ENCODE data around the gene FBXL16. TPM values are rescaled to one million over a fixed set of nuclear protein-coding genes. Genes with fewer than 3 reads are reported as not detected.
"Not testable (repeated sequence)": the region's sequence is repeated elsewhere in the genome, so short reads cannot be mapped to it uniquely, and the experiment has no call there.

Gene FBXL16
- total RNA-seq, 1 experiment from 2014 or later = 1.0 TPM

- DNase-seq (ENCODE audit: low spot score) = no peak
Observed at GRCh38 chr16:692356-693108, 13.1 kb downstream of the FBXL16 start.

DNA sequence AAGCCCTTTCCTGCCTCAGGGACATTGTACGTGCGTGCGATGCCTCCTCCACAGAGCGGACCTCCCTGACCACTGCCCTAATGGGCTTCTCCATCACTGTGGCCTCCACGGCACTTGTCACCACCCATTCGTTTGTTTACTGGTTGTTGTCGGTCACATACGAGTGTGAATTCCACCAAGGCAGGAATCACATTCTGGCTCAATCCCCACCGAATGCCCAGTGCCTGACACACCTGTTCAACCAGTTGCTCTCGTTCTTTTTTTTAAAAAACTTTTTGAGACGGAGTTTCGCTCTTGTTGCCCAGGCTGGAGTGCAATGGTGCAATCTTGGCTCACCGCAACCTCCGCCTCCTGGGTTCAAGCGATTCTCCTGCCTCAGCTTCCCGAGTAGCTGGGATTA lies 14.4 kb downstream of the FBXL16 start:
- not testable (repeated sequence) for DNase-seq (ENCODE audit: low spot score)

GRCh38 chr16:689175-689897 lies 16.3 kb downstream of the FBXL16 start:
- no peak for DNase-seq (ENCODE audit: low spot score)

DNA sequence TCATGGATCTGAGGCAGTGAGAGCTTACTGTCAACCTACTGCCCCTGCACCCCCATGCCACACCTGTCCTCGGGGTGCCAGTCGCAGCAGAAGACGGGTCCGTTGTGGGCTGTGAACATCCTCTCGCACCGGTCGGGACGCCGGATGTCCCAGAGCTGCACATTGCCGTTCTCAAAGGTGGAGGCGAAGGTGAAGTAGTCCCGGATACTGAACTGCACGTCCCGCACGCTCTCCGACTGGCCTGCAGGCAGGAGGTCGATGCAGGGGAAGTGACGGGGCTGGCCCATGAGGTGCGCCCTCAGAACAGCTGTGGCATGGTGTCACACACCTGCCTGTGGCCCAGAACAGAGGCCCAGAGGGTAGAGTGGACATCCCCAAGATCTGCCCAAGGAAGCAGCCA lies 18.1 kb downstream of the FBXL16 start:
- no peak for DNase-seq (ENCODE audit: low spot score)

GRCh38 chr16:686459-687260 lies 18.9 kb downstream of the FBXL16 start:
- DNase-seq (ENCODE audit: low spot score) = no peak

DNA sequence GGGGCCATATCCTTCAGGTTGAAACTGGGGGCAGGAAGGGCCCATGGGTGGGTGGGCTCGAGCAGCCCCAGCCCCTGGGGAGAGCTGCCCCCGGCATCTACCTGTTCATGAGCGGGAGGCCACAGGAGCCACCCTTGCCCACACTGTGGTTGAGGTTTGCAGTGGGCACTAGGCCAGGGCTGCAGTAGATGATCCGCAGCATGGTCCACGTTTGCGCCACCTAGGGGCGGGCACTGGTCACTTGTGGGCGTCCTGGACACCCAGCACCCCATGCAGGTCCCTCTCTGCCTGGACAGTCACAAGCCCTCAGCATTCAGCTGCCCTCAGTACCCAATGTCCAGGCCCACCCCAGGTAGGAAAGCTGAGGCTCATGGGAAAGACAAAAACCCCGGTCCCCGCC lies 19.6 kb downstream of the FBXL16 start:
- DNase-seq (ENCODE audit: low spot score) = peak; percentile 55

DNA sequence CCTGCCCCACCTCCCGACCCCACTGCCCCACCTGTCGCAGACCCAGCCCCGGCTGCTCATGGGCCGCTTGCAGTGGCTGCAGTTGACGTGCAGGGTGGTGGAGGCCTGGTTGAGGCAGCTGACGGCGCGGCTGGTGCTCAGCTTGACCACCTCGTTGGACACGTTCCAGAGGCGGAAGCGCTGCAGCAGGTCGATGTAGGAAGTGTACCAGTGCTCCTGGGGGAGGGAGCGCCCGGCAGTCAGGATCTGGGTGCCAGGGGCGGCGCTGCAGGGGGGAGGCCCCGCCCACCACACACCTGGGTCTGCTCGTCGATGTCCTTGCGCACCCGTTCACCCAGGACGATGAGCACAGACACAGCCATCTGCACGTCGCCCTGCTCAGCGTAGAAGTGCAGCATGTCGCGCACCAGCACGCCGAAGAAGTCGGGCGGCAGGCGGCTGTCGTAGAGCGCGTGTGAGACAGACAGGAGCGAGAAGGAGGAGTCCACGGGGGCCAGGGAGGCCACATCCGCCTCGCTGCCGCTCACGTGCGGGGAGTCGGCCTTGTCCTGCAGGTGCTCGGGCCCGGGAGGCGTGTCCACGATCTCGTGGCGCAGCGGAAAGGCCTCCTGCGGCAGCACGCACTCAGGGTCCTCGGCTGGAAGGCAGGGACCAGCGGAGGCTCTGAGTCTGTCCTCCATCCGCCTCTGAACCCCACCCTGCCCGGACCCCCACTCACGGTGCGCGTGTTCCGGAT lies 20.5 kb downstream of the FBXL16 start:
- DNase-seq (ENCODE audit: low spot score) = no peak

- DNase-seq (ENCODE audit: low spot score) = peak; percentile 66
Observed at GRCh38 chr16:684071-684794, 21.4 kb downstream of the FBXL16 start, which contains the start of gene JMJD8. TSS of gene JMJD8 (minus strand) at chr16:684334. CDS start at chr16:684319, 15 bp downstream.

DNA sequence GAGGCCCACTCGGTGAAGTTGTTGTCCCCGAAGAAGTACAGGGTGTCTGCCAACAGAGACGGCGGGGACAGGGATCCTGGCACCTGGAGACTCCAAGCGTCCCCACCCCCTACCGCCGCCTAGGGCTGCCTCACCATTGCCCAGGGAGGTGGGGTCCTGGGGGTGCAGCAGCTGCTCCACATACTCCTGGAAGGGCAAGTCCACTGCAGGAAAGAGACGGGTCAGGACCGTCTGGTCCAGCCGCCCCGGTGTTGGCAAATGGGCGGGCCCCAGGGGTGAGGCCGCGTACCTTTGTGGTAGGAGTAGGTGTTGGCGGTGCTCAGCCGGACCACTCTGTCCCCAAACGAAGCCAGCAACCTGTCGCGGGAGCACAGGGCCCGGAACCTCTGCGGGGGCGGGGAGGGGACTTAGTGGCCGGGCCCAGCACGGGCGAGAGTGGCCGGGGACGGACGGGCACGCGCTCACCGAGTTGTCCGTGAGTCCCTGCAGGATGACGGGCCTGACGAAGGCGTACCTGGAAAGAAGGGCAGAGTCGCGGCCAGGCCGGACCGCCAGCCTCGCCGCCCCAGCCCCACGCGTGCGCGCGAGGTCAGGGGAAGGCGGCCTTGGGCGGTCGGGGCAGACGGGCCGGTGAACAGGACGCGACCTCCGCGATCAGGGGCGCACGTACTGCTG lies 22.1 kb downstream of the FBXL16 start:
- no peak for DNase-seq (ENCODE audit: low spot score)

GRCh38 chr16:682493-683395 lies 22.9 kb downstream of the FBXL16 start:
- no peak for DNase-seq (ENCODE audit: low spot score)

- DNase-seq (ENCODE audit: low spot score) = no peak
Observed at GRCh38 chr16:681746-682427, 23.7 kb downstream of the FBXL16 start.

GRCh38 chr16:680967-681745 lies 24.4 kb downstream of the FBXL16 start:
- DNase-seq (ENCODE audit: low spot score) = no peak

DNA sequence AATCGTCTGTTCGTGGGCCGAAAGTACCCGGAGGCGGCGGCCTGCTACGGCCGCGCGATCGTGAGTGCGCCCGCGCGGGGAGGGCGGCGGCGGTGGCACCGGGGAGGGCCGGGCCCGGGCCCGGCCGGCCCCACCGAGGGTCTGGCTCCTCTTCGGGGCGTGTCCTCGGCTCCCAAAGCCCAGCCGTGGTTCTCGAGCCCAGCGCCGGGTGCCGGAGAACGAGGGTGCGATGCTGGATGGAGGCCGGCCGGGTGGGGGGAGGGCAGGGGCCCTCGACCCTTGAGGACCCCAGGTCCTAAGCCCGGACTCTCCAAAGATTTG lies 25.0 kb downstream of the FBXL16 start:
- no peak for DNase-seq (ENCODE audit: low spot score)

DNA sequence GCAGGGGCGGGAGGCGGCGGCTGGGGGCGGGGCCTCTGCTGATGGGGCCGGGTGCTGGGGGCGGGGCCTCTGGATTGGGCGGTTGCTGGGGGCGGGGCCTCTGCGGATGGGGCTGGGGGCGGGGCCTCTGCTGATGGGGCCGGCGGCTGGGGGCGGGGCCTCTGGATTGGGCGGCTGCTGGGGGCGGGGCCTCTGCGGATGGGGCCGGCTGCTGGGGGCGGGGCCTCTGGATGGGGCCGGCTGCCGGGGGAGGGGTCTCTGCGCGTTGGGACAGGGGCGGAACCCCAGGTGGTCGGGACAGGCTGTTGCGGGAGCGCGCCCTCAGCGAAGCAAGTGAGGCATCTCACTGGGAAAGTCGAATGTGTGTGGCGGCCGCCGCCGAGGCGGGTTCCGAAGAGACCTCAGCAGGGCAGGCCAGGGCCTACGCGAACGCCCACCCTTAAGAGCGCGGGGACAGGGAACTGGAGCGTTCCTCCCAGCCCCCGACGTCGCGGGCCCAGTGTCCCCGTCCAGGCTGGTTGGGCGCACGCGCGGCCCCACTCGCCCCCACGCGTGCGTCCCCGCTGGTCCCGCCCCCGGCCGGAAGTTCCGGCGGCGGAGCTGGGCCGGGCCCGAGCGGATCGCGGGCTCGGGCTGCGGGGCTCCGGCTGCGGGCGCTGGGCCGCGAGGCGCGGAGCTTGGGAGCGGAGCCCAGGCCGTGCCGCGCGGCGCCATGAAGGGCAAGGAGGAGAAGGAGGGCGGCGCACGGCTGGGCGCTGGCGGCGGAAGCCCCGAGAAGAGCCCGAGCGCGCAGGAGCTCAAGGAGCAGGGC lies 25.6 kb downstream of the FBXL16 start, which contains the start of gene STUB1:
TSS of gene STUB1 (plus strand) at position 597 of the 811 bp plus-strand sequence. CDS start at position 713, 116 bp downstream.
- DNase-seq (ENCODE audit: low spot score) = peak; percentile 55

GRCh38 chr16:678858-679813 lies 26.5 kb downstream of the FBXL16 start:
- DNase-seq (ENCODE audit: low spot score) = peak; percentile 21

All from H4 (cell line).